IMR-90 (cell line): ENCODE data around the gene PLD1. TPM values are rescaled to one million over a fixed set of nuclear protein-coding genes. Genes with fewer than 3 reads are reported as not detected.

Experiments used
- ATAC-seq: fragments of 200-7000 bp; cut with Tn5 transposase; 2 replicates; pipeline ENCODE4 v1.9.1; 2020; ENCODE audit warnings: low read depth, mild to moderate bottlenecking, moderate library complexity
- BruUV-seq: library from RNA; stranded (reverse); fragments of 400-500 nt; replicated peaks from 2 replicates; lab custom pipeline; 2021; lab: Mats Ljungman, UMichigan
- CTCF ChIA-PET: fragments of 300-600 bp; formaldehyde crosslinking; extraction: SDS; loops from one replicate; lab custom pipeline; 2021; ENCODE audit warnings: antibody characterized with exemption; lab: Yijun Ruan, JAX
- POLR2A ChIA-PET: fragments of 300-600 bp; sonication (Branson Sonifier 250); formaldehyde crosslinking; loops from one replicate; lab custom pipeline; 2022; ENCODE audit warnings: antibody characterized with exemption; ENCODE audit not compliant: unreplicated experiment; lab: Charles Lee
- DNase-seq: peaks from one replicate; pipeline ENCODE4 v3.0.0; 2013
- H2AFZ ChIP-seq: replicated peaks from 2 replicates; pipeline ENCODE3; 2013; ENCODE audit warnings: low read length, mild to moderate bottlenecking; ENCODE audit not compliant: poor library complexity
- H2AK5ac ChIP-seq: 2 replicates; pipeline ENCODE4 v1.6.1; 2013; ENCODE audit warnings: low read depth, low read length, inconsistent platforms
- H2AK9ac ChIP-seq: replicated peaks from 2 replicates; pipeline ENCODE3; 2013; ENCODE audit warnings: mild to moderate bottlenecking, low read depth, low read length, moderate library complexity; ENCODE audit not compliant: poor library complexity
- H2BK120ac ChIP-seq: 2 replicates; pipeline ENCODE4 v1.6.1; 2013; ENCODE audit warnings: low read depth, low read length, inconsistent platforms
- H2BK15ac ChIP-seq: 3 replicates; pipeline ENCODE4 v1.6.1; 2013; ENCODE audit warnings: low read depth, low read length, inconsistent platforms
- H2BK20ac ChIP-seq: 2 replicates; pipeline ENCODE4 v1.6.1; 2013; ENCODE audit warnings: low read depth, mild to moderate bottlenecking, inconsistent platforms, low read length, moderate library complexity
- H2BK5ac ChIP-seq: 2 replicates; pipeline ENCODE4 v1.6.1; 2013; ENCODE audit warnings: mild to moderate bottlenecking, low read depth, low read length, inconsistent platforms; ENCODE audit not compliant: poor library complexity, severe bottlenecking
- H3K14ac ChIP-seq: replicated peaks from 2 replicates; pipeline ENCODE4 v1.6.1; 2013; ENCODE audit warnings: low read depth, low read length, inconsistent platforms
- H3K18ac ChIP-seq: 2 replicates; pipeline ENCODE4 v1.6.1; 2013; ENCODE audit warnings: low read depth, low read length, control low read depth
- H3K23ac ChIP-seq: 2 replicates; pipeline ENCODE4 v1.6.1; 2013; ENCODE audit warnings: low read depth, low read length, inconsistent platforms
- H3K27ac ChIP-seq: 2 replicates; pipeline ENCODE4 v1.5.1; 2013; ENCODE audit warnings: mild to moderate bottlenecking, control low read depth, low read length; ENCODE audit not compliant: insufficient read depth
- H3K27me3 ChIP-seq: 2 replicates; pipeline ENCODE4 v1.6.1; 2013; ENCODE audit warnings: low read length; ENCODE audit not compliant: control insufficient read depth, insufficient read depth
- H3K36me3 ChIP-seq: 2 replicates; pipeline ENCODE4 v1.6.1; 2013; ENCODE audit warnings: low read length, mixed read lengths; ENCODE audit not compliant: control insufficient read depth, insufficient read depth
- H3K4ac ChIP-seq: 2 replicates; pipeline ENCODE4 v1.6.1; 2013; ENCODE audit warnings: low read depth, low read length, inconsistent platforms
- H3K4me1 ChIP-seq: 2 replicates; pipeline ENCODE4 v1.6.1; 2013; ENCODE audit warnings: low read length, mixed read lengths; ENCODE audit not compliant: control insufficient read depth, insufficient read depth
- H3K4me2 ChIP-seq: 2 replicates; pipeline ENCODE4 v1.6.1; 2013; ENCODE audit warnings: low read depth, mild to moderate bottlenecking, control low read depth, low read length, moderate library complexity
- H3K4me3 ChIP-seq: 2 replicates; pipeline ENCODE4 v1.5.1; 2013; ENCODE audit warnings: low read depth, mild to moderate bottlenecking, control low read depth, low read length, moderate library complexity; ENCODE audit not compliant: insufficient read depth
- H3K56ac ChIP-seq: 2 replicates; pipeline ENCODE4 v1.6.1; 2013; ENCODE audit warnings: low read length, inconsistent platforms; ENCODE audit not compliant: insufficient read depth; ENCODE audit errors: extremely low read depth
- H3K79me1 ChIP-seq, 2 experiments: 2 replicates each; pipeline ENCODE4 v1.6.1; 2013; ENCODE audit warnings: low read length in 2 of 2, inconsistent platforms in 1 of 2, low read depth in 1 of 2
- H3K9ac ChIP-seq: 2 replicates; pipeline ENCODE4 v1.6.1; 2013; ENCODE audit warnings: low read depth, low read length, control low read depth
- H3K9me1 ChIP-seq: 2 replicates; pipeline ENCODE4 v1.6.1; 2013; ENCODE audit warnings: low read length, inconsistent platforms; ENCODE audit not compliant: insufficient read depth
- H3K9me3 ChIP-seq: 2 replicates; pipeline ENCODE4 v1.6.1; 2013; ENCODE audit warnings: low read length; ENCODE audit not compliant: control insufficient read depth, insufficient read depth
- H4K20me1 ChIP-seq: 2 replicates; pipeline ENCODE4 v1.6.1; 2013; ENCODE audit warnings: low read length, inconsistent platforms; ENCODE audit not compliant: insufficient read depth
- H4K5ac ChIP-seq: 2 replicates; pipeline ENCODE4 v1.6.1; 2013; ENCODE audit warnings: mild to moderate bottlenecking, low read depth, low read length, control low read depth
- H4K8ac ChIP-seq, 2 experiments: 2 replicates each; pipeline ENCODE4 v1.6.1; 2013; ENCODE audit warnings: low read depth in 2 of 2, low read length in 2 of 2, control low read depth in 1 of 2, inconsistent platforms in 1 of 2
- H4K91ac ChIP-seq: 2 replicates; pipeline ENCODE4 v1.6.1; 2013; ENCODE audit warnings: low read depth, low read length, inconsistent platforms; ENCODE audit not compliant: insufficient read depth
- FOS ChIP-seq: fragments of 150-350 bp; IDR thresholded peaks from 2 replicates; pipeline ENCODE4 v1.6.1; 2016; ENCODE audit warnings: low read depth, low read length
- MAFK ChIP-seq: IDR thresholded peaks from 2 replicates; pipeline ENCODE4 v1.6.1; 2012; ENCODE audit warnings: low read depth, low read length, improper control_type of control experiment
- MXI1 ChIP-seq: IDR thresholded peaks from 2 replicates; pipeline ENCODE4 v1.6.1; 2012; ENCODE audit warnings: low read depth, mild to moderate bottlenecking, low read length, moderate library complexity, borderline replicate concordance
- NFE2L2 ChIP-seq: fragments of 150-350 bp; IDR thresholded peaks from 2 replicates; pipeline ENCODE4 v1.6.1; 2016; ENCODE audit warnings: low read depth, mild to moderate bottlenecking, low read length
- POLR2A ChIP-seq: IDR thresholded peaks from 2 replicates; pipeline ENCODE4 v1.6.1; 2012; ENCODE audit warnings: mild to moderate bottlenecking, low read depth, low read length
- RAD21 ChIP-seq: IDR thresholded peaks from 2 replicates; pipeline ENCODE4 v1.6.1; 2012; ENCODE audit warnings: low read length, improper control_type of control experiment
- RCOR1 ChIP-seq: IDR thresholded peaks from 2 replicates; pipeline ENCODE4 v1.6.1; 2012; ENCODE audit warnings: mild to moderate bottlenecking, low read length, improper control_type of control experiment; ENCODE audit not compliant: insufficient replicate concordance
- RFX5 ChIP-seq: IDR thresholded peaks from 2 replicates; pipeline ENCODE4 v1.8.0; 2012; ENCODE audit warnings: low read depth, mild to moderate bottlenecking, low read length, moderate library complexity
- SMC3 ChIP-seq: fragments of 150-350 bp; IDR thresholded peaks from 2 replicates; pipeline ENCODE4 v1.6.1; 2016; ENCODE audit warnings: low read depth, mild to moderate bottlenecking, antibody characterized with exemption, low read length, moderate library complexity
- dilution Hi-C: fragments of 300-500 bp; cut with HindIII; formaldehyde crosslinking; loops from one replicate; pipeline ENCODE4 v1.14.3; 2018; ENCODE audit warnings: low sequenced_read_pairs; ENCODE audit not compliant: unreplicated experiment
- in situ Hi-C: fragments of 300-500 bp; cut with MboI; formaldehyde crosslinking; loops from 3 replicates; pipeline ENCODE4 v1.14.3; 2019; ENCODE audit warnings: low sequenced_read_pairs, inconsistent platforms, mixed read lengths
- intact Hi-C: fragments of 100-400 bp; cut with micrococcal nuclease; formaldehyde crosslinking; loops from 2 replicates; pipeline ENCODE4 v1.10.0; 2022
- polyA plus RNA-seq, 3 experiments: library from polyadenylated mRNA; depleted of rRNA; stranded (reverse); fragments of >200 nt; gene quantifications; 2 replicates each; pipeline ENCODE4 v1.2.3, GENCODE V29; 2012; ENCODE audit warnings: low replicate concordance in 1 of 3
- total RNA-seq: library from RNA; depleted of rRNA; stranded (reverse); fragments of >200 nt; gene quantifications from 2 replicates; pipeline ENCODE4 v1.2.3, GENCODE V29; 2012
- TF ChIP-seq, protein P1 (sequence below): fragments of 150-350 bp; IDR thresholded peaks from 2 replicates; pipeline ENCODE4 v1.6.1; 2016; ENCODE audit warnings: low read depth, mild to moderate bottlenecking, low read length, moderate library complexity, borderline replicate concordance
- TF ChIP-seq, protein P2 (sequence below): fragments of 150-350 bp; IDR thresholded peaks from 2 replicates; pipeline ENCODE4 v1.6.1; 2017; ENCODE audit warnings: mild to moderate bottlenecking, antibody characterized with exemption, low read length, low read depth

The PLD1 gene
- total and polyA plus RNA-seq, 2 of the 4 experiments (the other 2 are of a cell fraction) = 3.3 to 9.7 TPM

DNA sequence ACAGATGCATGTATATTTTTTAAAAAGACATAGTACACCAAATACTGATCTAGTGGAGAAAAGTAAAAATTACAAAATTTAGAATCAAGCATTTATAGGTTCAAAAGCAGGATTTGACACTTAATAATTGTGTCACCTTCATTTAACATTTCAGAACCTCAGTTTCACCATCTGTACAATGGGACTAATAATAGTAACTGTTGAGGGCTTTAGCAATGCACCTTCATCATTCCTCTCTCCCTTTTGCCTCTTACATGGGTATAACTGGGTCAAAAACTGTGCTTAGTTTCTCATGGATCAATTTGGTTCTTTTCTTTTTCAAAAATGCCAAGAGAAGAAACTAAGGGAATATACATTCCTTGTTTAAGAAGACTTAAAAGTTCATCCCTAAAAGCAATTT is 27.4 kb upstream of the PLD1 start:
- Histone ChIP-seq H3K4ac (peak overlapping the region; percentile 91; the same call in 1 of the 2 replicates), H3K14ac (no peak overlapping the region), H2BK15ac (peak overlapping the region; percentile 89), H3K23ac (peak overlapping the region; percentile 84; the same call in 1 of the 2 replicates), H3K9me1 (no peaks in the 10 kb centered on the region; the same call in 1 of the 2 replicates), H2AK5ac (no peak overlapping the region; the same call in 1 of the 2 replicates), H4K20me1 (no peaks in the 10 kb centered on the region), H3K79me1 (0 out of 4 replicates have a peak, but pooled peaks cover 0 to 4% of the 10 kb centered on the region in 2 experiments), H3K9ac (peak overlapping the region; percentile 68; the same call in 1 of the 2 replicates), H3K18ac (peak overlapping the region; percentile 74), H3K9me3 (no peaks in the 10 kb centered on the region), H3K4me2 (peak overlapping the region; percentile 72; the same call in 1 of the 2 replicates), H3K36me3 (no peaks in the 10 kb centered on the region), H3K4me1 (peaks cover 9% of the 10 kb centered on the region), H2BK20ac (peak overlapping the region; percentile 96; the same call in 1 of the 2 replicates), H2BK5ac (peak overlapping the region; percentile 92), H4K8ac (peak overlapping the region; percentile 66 to 89; a peak in 3 of 4 replicates), H4K91ac (no peak overlapping the region), H4K5ac (peak overlapping the region; percentile 56; the same call in 1 of the 2 replicates), H2AK9ac (no peak overlapping the region), H3K56ac (no peak overlapping the region), H2BK120ac (peak overlapping the region; percentile 68; the same call in 1 of the 2 replicates), H3K4me3 (no peak overlapping the region), H3K27ac (peak overlapping the region; percentile 91; the same call in 1 of the 2 replicates), H3K27me3 (no peaks in the 10 kb centered on the region), H2AFZ (no peak overlapping the region)
- no TSS peak for BruUV-seq
- dilution Hi-C loops (no loop called here), intact Hi-C loops (loop anchor here (1.0 kb wide), 1 partner anchor 37 kb away; no protein-coding TSS in a partner anchor), in situ Hi-C loops (no loop called here)
- ATAC-seq (no peak), DNase-seq (no peak)
- ChIA-PET POLR2A (no interaction called here), CTCF (interaction anchor here (1.8 kb wide), 1 partner anchor 198 kb away, joined by 4 read pairs; no protein-coding TSS in a partner anchor)
- TF ChIP-seq RAD21 (no peak), RCOR1 (no peak), MAFK (no peak), MXI1 (no peak), POLR2A (no peak), SMC3 (no peak), RFX5 (no peak), FOS (no peak), NFE2L2 (no peak)
- TF ChIP-seq, protein P1, sequence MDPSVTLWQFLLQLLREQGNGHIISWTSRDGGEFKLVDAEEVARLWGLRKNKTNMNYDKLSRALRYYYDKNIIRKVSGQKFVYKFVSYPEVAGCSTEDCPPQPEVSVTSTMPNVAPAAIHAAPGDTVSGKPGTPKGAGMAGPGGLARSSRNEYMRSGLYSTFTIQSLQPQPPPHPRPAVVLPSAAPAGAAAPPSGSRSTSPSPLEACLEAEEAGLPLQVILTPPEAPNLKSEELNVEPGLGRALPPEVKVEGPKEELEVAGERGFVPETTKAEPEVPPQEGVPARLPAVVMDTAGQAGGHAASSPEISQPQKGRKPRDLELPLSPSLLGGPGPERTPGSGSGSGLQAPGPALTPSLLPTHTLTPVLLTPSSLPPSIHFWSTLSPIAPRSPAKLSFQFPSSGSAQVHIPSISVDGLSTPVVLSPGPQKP = no peak
- TF ChIP-seq, protein P2, sequence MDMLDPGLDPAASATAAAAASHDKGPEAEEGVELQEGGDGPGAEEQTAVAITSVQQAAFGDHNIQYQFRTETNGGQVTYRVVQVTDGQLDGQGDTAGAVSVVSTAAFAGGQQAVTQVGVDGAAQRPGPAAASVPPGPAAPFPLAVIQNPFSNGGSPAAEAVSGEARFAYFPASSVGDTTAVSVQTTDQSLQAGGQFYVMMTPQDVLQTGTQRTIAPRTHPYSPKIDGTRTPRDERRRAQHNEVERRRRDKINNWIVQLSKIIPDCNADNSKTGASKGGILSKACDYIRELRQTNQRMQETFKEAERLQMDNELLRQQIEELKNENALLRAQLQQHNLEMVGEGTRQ = no peak
